Thyroid gland (tissue), 4 donors: ENCODE measurements around the gene MAEA. TPM values are rescaled to one million over a fixed set of nuclear protein-coding genes. Genes with fewer than 3 reads are reported as not detected.

ENCODE experiments used
- DNase-seq, 2 donors: peaks; one replicate each; pipeline ENCODE4 v3.0.0-alpha.2; 2019
- H3K27ac ChIP-seq, 3 donors: fragments of 200-600 bp; sonication (generic); 1 replicate in 2 of 3; 2 replicates in 1 of 3; pipeline ENCODE4 v1.5.1; 2016 to 2019; ENCODE audit warnings: mild to moderate bottlenecking in 1 of 3, moderate library complexity in 1 of 3
- H3K27me3 ChIP-seq: fragments of 200-600 bp; sonication (generic); one replicate; pipeline ENCODE4 v1.5.1; 2019
- H3K36me3 ChIP-seq, 2 donors: fragments of 200-600 bp; sonication (generic); one replicate each; pipeline ENCODE4 v1.5.1; 2016 to 2019
- H3K4me1 ChIP-seq, 2 donors: fragments of 200-600 bp; sonication (generic); one replicate each; pipeline ENCODE4 v1.5.1; 2017 to 2019
- H3K4me3 ChIP-seq, 3 donors: fragments of 200-600 bp; sonication (generic); replicated peaks in 1 of 3; 1 replicate in 2 of 3; 2 replicates in 1 of 3; pipeline ENCODE4 v1.5.1; 2016; ENCODE audit warnings: mild to moderate bottlenecking in 1 of 3
- H3K9me3 ChIP-seq: fragments of 200-600 bp; sonication (generic); one replicate; pipeline ENCODE4 v1.5.1; 2017
- POLR2A ChIP-seq, 2 donors: fragments of 450-650 bp; IDR thresholded peaks; one replicate each; pipeline ENCODE4 v1.6.1; 2017; ENCODE audit warnings: antibody characterized with exemption in 2 of 2, mild to moderate bottlenecking in 2 of 2, moderate library complexity in 1 of 2
- WGBS, 2 donors: methylation state at CpG; one replicate each; pipeline ENCODE4 v1.1.5; 2017; 5-methylcytosine and 5-hydroxymethylcytosine counted together
- intact Hi-C: fragments of 100-400 bp; cut with DNase I; formaldehyde crosslinking; loops from one replicate; pipeline ENCODE4 v1.15.1; 2023
- total RNA-seq, 4 donors: library from RNA; depleted of rRNA; stranded (reverse); fragments of >200 nt; gene quantifications; one replicate each; pipeline ENCODE4 v1.2.3, GENCODE V29; 2016
- TF ChIP-seq, protein P1 (sequence below), 6 experiments: fragments of 200-600 bp in 3 of 6; fragments of 450-650 bp in 3 of 6; sonication (generic) in 3 of 6; IDR thresholded peaks; one replicate each; pipeline ENCODE4 v1.5.1; 2016 to 2019; ENCODE audit warnings: antibody characterized with exemption in 6 of 6, mild to moderate bottlenecking in 2 of 6, inconsistent platforms in 1 of 6, moderate library complexity in 1 of 6

MAEA gene
- total RNA-seq, 4 donors from 2014 or later = 85.3 to 99.5 (median 87.3) TPM

DNA sequence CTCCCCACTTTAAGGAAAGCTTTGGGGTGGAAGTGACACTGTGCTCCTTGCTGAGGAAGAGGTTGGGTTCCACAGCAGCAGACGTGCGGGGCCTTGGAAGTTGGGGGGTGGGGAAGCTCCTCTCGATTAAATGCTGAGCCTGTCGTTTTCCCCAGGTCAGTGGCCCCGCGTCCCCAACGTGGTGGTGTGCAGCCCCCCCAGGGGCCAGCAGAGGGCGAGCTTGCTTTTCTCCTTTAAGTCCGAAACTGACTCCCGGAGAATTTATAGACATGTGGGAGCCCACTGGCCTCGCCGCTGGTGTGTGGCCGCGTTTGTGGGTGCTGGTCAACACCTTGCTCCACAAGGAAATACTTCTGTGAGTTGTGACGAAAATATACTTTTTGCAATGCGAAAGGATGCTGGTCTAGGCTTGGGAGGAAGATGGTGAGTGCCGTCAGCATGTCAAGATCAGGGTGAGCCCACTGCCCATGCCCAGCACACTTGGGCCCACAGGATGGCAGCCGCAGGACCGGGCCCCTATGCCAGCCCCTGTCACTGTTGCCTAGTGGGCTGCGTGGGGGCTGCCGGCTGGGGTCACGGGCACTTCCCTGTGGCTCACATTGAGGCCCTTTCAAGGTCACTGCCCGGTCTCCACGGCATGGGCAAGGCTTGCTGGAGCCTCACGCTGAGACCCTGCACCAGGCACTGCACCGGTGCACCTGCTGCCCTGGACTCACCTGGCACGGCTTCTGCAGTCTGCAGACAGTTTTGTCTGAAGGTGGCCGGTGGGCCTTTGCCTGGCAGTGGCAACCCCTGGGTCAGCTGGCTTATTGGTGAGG lies 66.7 kb downstream of the MAEA start:
- DNase-seq = peak; percentile 40 to 61
- H3K36me3 ChIP-seq = peaks cover 8 to 15% of the 10 kb centered on the region in 2 donors

DNA sequence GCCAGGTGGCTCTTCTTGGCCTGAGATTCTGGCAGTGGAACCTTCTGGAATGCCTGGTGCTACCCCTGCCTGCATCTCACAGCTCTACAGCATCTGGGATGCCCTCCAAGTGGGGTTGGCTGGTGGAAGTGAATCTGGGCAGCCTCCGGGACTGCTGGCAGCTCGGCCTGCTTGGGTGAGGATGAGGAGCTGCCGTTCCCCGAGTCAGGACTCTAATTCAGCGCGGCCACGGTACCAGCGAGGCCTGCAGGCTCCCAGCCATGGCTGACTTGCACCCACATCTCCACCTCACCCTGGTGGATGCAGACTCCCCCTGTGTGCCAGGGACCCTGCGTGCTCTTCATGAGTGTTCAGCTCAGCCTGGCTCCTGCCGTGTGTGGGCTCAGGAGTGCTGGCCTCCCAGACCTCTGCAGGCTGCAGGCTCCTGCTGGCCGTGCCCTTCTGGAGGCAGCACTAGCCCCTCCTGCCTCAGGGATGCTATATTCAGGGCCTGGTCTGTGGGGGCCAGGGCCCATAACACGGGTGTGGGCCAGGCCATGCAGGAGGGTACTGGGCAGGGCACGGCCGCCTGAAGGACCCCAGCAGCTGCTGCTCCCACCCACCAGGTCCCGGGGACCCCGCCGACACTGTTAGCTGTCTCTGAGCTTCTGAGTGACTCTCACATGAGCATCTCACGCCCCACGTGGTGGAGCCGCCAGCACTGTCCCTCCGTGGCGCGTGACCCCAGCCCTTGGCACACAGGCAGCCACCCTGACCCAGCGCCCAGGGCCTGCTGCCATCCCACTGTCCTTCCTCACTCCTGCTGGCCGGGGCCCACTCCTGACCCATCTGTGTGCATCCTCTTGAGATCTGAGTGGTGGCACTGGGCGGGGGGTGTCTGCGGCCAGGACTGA lies 67.9 kb downstream of the MAEA start:
- Histone ChIP-seq H3K27me3 (no peaks in the 10 kb centered on the region), H3K27ac (no peak overlapping the region), H3K4me3 (no peak overlapping the region), H3K4me1 (no peaks in the 10 kb centered on the region), H3K9me3 (no peaks in the 10 kb centered on the region), H3K36me3 (peaks cover 8 to 15% of the 10 kb centered on the region in 2 donors)
- TF ChIP-seq, protein P1, sequence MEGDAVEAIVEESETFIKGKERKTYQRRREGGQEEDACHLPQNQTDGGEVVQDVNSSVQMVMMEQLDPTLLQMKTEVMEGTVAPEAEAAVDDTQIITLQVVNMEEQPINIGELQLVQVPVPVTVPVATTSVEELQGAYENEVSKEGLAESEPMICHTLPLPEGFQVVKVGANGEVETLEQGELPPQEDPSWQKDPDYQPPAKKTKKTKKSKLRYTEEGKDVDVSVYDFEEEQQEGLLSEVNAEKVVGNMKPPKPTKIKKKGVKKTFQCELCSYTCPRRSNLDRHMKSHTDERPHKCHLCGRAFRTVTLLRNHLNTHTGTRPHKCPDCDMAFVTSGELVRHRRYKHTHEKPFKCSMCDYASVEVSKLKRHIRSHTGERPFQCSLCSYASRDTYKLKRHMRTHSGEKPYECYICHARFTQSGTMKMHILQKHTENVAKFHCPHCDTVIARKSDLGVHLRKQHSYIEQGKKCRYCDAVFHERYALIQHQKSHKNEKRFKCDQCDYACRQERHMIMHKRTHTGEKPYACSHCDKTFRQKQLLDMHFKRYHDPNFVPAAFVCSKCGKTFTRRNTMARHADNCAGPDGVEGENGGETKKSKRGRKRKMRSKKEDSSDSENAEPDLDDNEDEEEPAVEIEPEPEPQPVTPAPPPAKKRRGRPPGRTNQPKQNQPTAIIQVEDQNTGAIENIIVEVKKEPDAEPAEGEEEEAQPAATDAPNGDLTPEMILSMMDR (IDR thresholded peaks at IDR 0.05) = no peak
- TF ChIP-seq POLR2A (IDR thresholded peaks at IDR 0.05) = no peak
- intact Hi-C loops = loop anchor here (10.0 kb wide), 2 partner anchors 193 to 367 kb away; partner anchors contain the start of genes TACC3 and TMEM129
- no peak for DNase-seq
- 80 to 93% methylated on average over 1 to 5 of the region's 27 CpGs for WGBS, 2 donors

More for the DNA sequence above, 66.7 kb downstream of the MAEA start:
- no peak overlapping the region for H3K27ac ChIP-seq
- H3K4me1 ChIP-seq = peaks cover 0 to 3% of the 10 kb centered on the region in 2 donors
- TF ChIP-seq, protein P1 (IDR thresholded peaks at IDR 0.05) = peak; percentile 37 to 75 (median 45)
- TF ChIP-seq POLR2A (IDR thresholded peaks at IDR 0.05) = no peak
- 52 to 61% methylated on average over 18 to 21 of the region's 28 CpGs for WGBS, 2 donors
- intact Hi-C loops = loop anchor here (10.0 kb wide), 2 partner anchors 192 to 368 kb away; partner anchors contain the start of genes TACC3 and TMEM129
- no peaks in the 10 kb centered on the region for H3K9me3 ChIP-seq
- no peak overlapping the region for H3K4me3 ChIP-seq
- H3K27me3 ChIP-seq = no peaks in the 10 kb centered on the region

DNA sequence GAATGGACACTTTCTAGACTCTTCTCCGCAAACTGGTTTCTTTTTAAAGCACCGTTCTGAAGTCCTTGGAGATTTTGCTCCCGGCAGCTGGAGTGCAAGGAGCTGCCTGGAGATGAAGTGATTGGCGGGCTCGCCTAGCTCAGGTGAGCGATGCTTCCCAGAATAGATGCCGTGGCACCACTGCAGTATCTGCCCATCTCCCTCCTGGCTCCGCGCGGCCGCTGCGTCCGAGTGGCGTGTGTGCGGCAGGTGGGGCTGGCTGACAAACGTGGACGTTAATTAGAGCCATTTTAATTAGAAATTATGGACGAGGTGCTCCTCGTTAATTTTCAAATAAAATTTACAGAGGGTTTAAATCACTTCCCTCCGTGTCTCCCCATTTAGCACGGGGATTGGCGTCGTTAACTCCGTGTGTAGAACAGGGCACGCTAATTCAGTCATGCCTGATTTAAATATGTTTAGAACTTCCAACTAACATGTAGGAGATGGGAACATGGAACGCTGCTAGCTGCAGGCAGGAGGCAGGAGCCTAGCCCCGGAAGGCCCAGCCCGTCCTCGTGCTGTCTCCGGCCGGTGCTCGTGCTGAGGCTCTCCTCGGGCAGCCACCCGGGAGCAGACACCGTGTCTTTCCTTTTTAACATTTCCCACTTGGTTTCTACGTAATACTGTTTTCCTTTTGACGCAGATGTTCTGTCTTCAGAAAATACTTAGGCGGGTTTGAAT lies 68.9 kb downstream of the MAEA start:
- peaks cover 7 to 8% of the 10 kb centered on the region in 2 donors for H3K36me3 ChIP-seq

DNA sequence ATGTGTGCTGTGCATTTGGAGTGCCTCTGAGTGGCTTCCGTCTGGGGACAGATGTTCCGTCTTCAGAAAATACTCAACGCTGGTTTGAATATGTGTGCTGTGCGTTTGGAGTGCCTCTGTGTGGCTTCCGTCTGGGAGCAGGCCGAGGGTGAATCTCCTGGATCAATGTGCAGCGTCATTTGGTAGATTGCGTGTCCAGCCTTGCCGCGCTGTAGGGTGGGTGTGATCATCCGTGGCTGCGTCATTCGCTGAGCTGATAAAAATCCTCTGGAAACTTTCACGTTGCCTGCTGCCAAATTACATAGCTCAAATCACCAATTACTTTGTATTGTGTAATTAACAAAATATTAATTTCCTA lies 69.4 kb downstream of the MAEA start:
- H3K9me3 ChIP-seq = no peaks in the 10 kb centered on the region

More for the DNA sequence above, 68.9 kb downstream of the MAEA start:
- intact Hi-C loops = loop anchor here (10.0 kb wide), 2 partner anchors 194 to 366 kb away; partner anchors contain the start of genes TACC3 and TMEM129
- DNase-seq = no peak
- Histone ChIP-seq H3K27ac (no peak overlapping the region), H3K27me3 (no peaks in the 10 kb centered on the region), H3K4me1 (no peaks in the 10 kb centered on the region), H3K9me3 (no peaks in the 10 kb centered on the region), H3K4me3 (no peak overlapping the region)
- TF ChIP-seq, protein P1 (IDR thresholded peaks at IDR 0.05) = no peak
- TF ChIP-seq POLR2A (IDR thresholded peaks at IDR 0.05) = no peak
- 93 to 94% methylated on average over 37 to 38 of the region's 38 CpGs for WGBS, 2 donors

More for the DNA sequence above, 69.4 kb downstream of the MAEA start:
- intact Hi-C loops = loop anchor here (10.0 kb wide), 2 partner anchors 194 to 366 kb away; partner anchors contain the start of genes TACC3 and TMEM129
- no peak for TF ChIP-seq POLR2A (IDR thresholded peaks at IDR 0.05)
- TF ChIP-seq, protein P1 (IDR thresholded peaks at IDR 0.05) = no peak
- no peaks in the 10 kb centered on the region for H3K27me3 ChIP-seq
- no peak overlapping the region for H3K27ac ChIP-seq
- 82 to 90% methylated on average over 14 of the region's 14 CpGs for WGBS, 2 donors
- no peak for DNase-seq
- H3K4me3 ChIP-seq = no peak overlapping the region
- H3K4me1 ChIP-seq = no peaks in the 10 kb centered on the region
- peaks cover 7 to 8% of the 10 kb centered on the region in 2 donors for H3K36me3 ChIP-seq
